HG02610 (cell line): Measurements from ENCODE around the gene GSTM5.
"Not testable (repeated sequence)": the region's sequence is repeated elsewhere in the genome, so short reads cannot be mapped to it uniquely, and the experiment has no call there.

Experiments
- ATAC-seq: cut with Tn5 transposase; IDR thresholded peaks from one replicate; pipeline ENCODE4 v1.9.1; 2021; ENCODE audit warnings: mild to moderate bottlenecking, moderate library complexity; ENCODE audit not compliant: unreplicated experiment

GSTM5 gene

GRCh38 chr1:109760581-109761226 is 48.7 kb downstream of the GSTM5 start:
- no peak for ATAC-seq

GRCh38 chr1:109761227-109762038 is 49.4 kb downstream of the GSTM5 start:
- ATAC-seq, result no peak

- no peak for ATAC-seq
Observed at GRCh38 chr1:109762039-109762585, 50.1 kb downstream of the GSTM5 start.

- ATAC-seq, result no peak
Observed at GRCh38 chr1:109762821-109763645, 51.0 kb downstream of the GSTM5 start.

DNA sequence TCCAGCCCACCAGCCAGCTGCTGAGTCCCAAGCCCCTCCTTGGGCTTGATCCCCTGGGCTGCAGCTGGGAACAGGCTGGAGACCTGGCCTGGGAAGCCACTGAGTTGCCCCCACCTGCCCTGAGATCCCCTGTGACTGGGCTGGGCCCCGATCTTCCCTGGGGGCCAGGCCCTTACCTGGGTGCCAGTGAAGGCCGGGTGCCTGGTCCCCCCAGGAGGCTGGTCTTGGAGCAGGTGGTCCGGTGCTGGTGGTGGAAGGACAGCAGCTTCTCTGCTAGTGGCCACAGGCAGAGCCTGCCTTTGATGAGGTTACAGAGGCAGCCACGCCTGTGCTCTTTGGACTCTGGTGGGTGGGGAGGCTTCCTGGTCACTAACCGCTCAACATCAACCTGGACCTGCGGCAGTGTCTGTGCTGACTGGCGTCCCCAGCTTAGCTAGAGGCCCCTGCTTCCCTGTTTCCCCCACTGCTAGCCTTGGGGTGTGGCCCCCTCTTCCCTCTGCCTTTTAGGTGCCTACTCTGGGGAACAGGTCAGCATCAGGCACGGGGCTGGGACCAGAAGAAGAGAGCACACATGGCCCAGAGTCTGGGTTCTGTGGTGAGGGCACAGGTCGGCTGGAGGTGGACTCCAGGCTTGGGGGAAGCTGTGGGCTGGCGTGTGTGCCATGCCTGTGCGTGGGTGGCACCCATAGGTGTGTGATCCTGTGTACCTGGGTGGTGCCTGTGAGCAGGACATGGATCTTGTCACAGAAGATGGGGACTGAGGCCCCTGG is 51.8 kb downstream of the GSTM5 start, which contains the start of gene EPS8L3:
EPS8L3 (minus strand) TSS at position 278 of the 770 bp plus-strand sequence. CDS start 2,174 bp downstream, outside the sequence.
- no peak for ATAC-seq

DNA sequence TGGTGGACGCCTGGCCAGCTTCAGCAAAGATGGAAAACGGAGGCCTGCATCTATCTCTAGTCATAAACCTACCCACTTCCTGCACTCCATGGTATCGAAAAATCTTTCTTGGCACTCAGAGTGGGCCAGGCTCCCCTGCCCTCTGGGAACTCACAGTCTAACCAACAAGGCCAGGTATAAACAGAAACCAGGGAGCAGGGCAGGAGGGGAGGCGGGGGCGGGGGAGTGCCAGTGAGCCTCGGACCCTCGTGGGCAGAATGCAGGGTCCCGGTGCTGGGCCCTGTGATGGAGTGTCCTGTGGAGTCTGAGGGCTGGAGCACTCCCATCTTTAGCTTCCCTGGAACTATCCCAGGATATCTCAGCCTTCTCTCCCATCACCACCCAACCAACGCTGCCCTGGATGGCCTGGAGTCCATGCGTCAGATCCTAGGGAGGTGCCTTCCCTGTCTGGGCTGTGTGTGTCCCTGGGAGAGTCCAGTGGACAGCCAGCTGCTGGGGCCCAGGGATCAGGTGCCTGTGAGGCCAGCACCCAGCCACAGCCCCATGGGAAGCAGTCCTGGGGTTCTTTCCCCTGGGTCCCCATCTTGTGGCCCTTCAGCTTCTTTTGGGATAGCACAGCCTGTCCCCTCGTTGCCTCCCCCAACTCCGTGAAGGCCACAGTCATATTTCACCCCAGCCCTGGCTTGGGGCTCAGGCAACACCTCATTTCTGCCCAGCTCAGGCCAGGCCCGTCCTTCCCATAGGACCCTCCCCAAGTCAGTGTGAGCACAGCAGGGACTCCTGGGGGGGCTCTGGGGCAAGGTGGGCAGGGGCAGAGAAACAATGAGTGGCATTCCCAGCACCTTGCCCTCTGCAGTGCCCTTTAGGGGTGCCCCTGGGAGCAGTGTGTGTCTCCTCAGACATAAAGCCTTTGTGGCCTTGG is 52.8 kb downstream of the GSTM5 start:
- ATAC-seq, result no peak

DNA sequence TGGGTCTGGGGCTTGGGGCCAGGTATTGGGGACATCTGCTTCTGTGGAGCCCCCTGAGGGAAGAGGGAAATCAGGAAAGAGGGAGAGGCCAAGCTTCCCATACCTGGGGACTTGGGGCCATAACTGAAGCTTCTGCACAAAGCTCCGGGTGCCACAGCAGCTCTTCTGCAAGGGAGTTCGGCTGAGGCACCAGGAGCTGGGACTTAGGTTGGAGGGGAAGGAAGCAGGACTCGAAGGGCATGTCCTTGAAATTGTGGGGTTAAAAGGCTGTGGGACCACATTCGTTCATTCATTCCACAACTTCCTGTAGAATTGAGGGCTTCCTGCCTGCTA is 53.4 kb downstream of the GSTM5 start:
- no peak for ATAC-seq

DNA sequence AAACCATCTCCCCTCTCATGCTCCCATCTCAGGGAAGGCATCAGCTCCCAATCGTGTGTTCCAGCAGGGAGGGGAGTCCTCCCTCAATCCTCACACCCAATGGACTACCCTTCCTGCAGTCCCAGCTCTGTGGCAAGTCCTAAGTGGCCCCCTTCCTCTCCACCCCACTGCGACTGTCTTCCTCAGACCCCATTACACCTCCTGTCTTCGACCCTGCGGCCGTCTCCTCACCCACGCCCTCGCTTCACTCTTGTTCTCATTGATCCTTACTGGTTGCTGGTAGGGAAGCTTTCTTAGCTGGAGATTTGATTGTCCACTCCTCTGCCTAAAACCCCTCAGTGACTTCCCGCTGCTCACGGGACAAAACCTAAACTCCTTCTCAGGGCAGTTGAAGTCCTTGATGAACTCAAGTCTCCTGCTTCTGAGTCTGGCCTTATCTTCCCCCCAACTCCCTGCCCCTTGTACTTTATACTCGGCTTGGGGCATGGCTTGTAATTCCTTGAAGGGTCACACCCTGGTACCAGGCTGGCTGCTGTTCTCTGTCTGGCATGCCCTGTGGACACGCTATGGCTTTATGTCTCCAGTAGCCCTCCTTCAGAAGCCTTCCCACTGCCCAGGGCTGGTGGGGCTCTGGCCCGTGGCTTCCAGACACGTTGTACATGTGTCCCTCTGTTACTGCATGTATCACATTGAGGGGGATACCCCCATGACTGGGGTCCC is 54.0 kb downstream of the GSTM5 start:
- no peak for ATAC-seq

- not testable (repeated sequence) for ATAC-seq
Observed at GRCh38 chr1:109766991-109767636, 55.1 kb downstream of the GSTM5 start.
